Esophagus muscularis mucosa (tissue), 3 donors: Measurements from ENCODE around the gene CHRNA4.

Experiments used
- POLR2A ChIP-seq: fragments of 450-650 bp; IDR thresholded peaks from one replicate; pipeline ENCODE4 v1.6.1; 2017; ENCODE audit warnings: antibody characterized with exemption, moderate library complexity, mild to moderate bottlenecking, low read depth
- TF ChIP-seq, protein P1 (sequence below), 3 experiments: fragments of 200-600 bp in 2 of 3; fragments of 450-650 bp in 1 of 3; sonication (generic) in 2 of 3; IDR thresholded peaks; one replicate each; pipeline ENCODE4 v1.5.1; 2017 to 2019; ENCODE audit warnings: antibody characterized with exemption in 3 of 3, mild to moderate bottlenecking in 2 of 3, moderate library complexity in 1 of 3

- TF ChIP-seq, protein P1, sequence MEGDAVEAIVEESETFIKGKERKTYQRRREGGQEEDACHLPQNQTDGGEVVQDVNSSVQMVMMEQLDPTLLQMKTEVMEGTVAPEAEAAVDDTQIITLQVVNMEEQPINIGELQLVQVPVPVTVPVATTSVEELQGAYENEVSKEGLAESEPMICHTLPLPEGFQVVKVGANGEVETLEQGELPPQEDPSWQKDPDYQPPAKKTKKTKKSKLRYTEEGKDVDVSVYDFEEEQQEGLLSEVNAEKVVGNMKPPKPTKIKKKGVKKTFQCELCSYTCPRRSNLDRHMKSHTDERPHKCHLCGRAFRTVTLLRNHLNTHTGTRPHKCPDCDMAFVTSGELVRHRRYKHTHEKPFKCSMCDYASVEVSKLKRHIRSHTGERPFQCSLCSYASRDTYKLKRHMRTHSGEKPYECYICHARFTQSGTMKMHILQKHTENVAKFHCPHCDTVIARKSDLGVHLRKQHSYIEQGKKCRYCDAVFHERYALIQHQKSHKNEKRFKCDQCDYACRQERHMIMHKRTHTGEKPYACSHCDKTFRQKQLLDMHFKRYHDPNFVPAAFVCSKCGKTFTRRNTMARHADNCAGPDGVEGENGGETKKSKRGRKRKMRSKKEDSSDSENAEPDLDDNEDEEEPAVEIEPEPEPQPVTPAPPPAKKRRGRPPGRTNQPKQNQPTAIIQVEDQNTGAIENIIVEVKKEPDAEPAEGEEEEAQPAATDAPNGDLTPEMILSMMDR (IDR thresholded peaks at IDR 0.05) = no peak
- TF ChIP-seq POLR2A = no peak
Measured at GRCh38 chr20:63308218-63308911, 52.8 kb downstream of the CHRNA4 start.
